Upper lobe of left lung (tissue), 6 donors: ENCODE results near the gene SVBP. TPM values are rescaled to one million over a fixed set of nuclear protein-coding genes. Genes with fewer than 3 reads are reported as not detected.

ENCODE experiments used
- ATAC-seq, 2 donors: fragments of 200-7000 bp; cut with Tn5 transposase; one replicate each; pipeline ENCODE4 v1.9.1; 2022; ENCODE audit warnings: mild to moderate bottlenecking in 2 of 2, moderate library complexity in 2 of 2; ENCODE audit not compliant: low FRiP score in 2 of 2
- DNase-seq, 2 donors: peaks; one replicate each; pipeline ENCODE4 v3.0.0-alpha.2; 2019 to 2020
- H3K27ac ChIP-seq, 4 donors: fragments of 200-600 bp; sonication (generic); one replicate each; pipeline ENCODE4 v1.5.1; 2016 to 2019
- H3K27me3 ChIP-seq, 4 donors: fragments of 200-600 bp; sonication (generic); one replicate each; pipeline ENCODE4 v1.5.1; 2017 to 2019
- H3K36me3 ChIP-seq, 4 donors: fragments of 200-600 bp; sonication (generic); one replicate each; pipeline ENCODE4 v1.5.1; 2016 to 2019
- H3K4me1 ChIP-seq, 4 donors: fragments of 200-600 bp; sonication (generic); one replicate each; pipeline ENCODE4 v1.5.1; 2018 to 2019
- H3K4me3 ChIP-seq, 4 donors: fragments of 200-600 bp; sonication (generic); one replicate each; pipeline ENCODE4 v1.5.1; 2017 to 2019; ENCODE audit warnings: mild to moderate bottlenecking in 2 of 4, moderate library complexity in 1 of 4
- H3K9me3 ChIP-seq, 4 donors: fragments of 200-600 bp; sonication (generic); one replicate each; pipeline ENCODE4 v1.5.1; 2018 to 2019
- EP300 ChIP-seq, 4 donors: sonication (generic); formaldehyde crosslinking; IDR thresholded peaks; one replicate each; pipeline ENCODE4 v1.5.1; 2017; ENCODE audit warnings: antibody characterized with exemption in 4 of 4, control low read depth in 2 of 4
- POLR2A ChIP-seq, 4 donors: fragments of 450-650 bp; IDR thresholded peaks; one replicate each; pipeline ENCODE4 v1.5.1; 2016 to 2017; ENCODE audit warnings: antibody characterized with exemption in 4 of 4, mild to moderate bottlenecking in 2 of 4
- POLR2AphosphoS5 ChIP-seq, 2 donors: sonication (generic); formaldehyde crosslinking; IDR thresholded peaks; one replicate each; pipeline ENCODE4 v1.5.1; 2017; ENCODE audit warnings: antibody characterized with exemption in 2 of 2
- WGBS, 2 donors: methylation state at CpG; one replicate each; pipeline ENCODE4 v1.1.5; 2017 to 2018; 5-methylcytosine and 5-hydroxymethylcytosine counted together
- total RNA-seq, 6 donors: library from RNA; depleted of rRNA in 4 of 6; stranded (reverse); fragments of >200 nt in 4 of 6; gene quantifications; one replicate each; pipeline versions ENCODE4 v1.1.0 to v1.2.1, GENCODE V29; 2016 to 2021
- TF ChIP-seq, protein P1 (sequence below), 6 experiments: fragments of 450-650 bp in 4 of 6; fragments of 200-600 bp in 2 of 6; sonication (generic) in 2 of 6; IDR thresholded peaks; one replicate each; pipeline ENCODE4 v1.5.1; 2016 to 2019; ENCODE audit warnings: antibody characterized with exemption in 6 of 6
- donor health status: DM: no; HTN: no; CAD: no; lungs with moderate emphysema.
- donor health status: DM: no; HTN: yes; CAD: no; lungs with severe emphysema.

Gene SVBP
- total RNA-seq, 6 donors from 2014 or later: 5.9 to 32.5 (median 15.4) TPM

DNA sequence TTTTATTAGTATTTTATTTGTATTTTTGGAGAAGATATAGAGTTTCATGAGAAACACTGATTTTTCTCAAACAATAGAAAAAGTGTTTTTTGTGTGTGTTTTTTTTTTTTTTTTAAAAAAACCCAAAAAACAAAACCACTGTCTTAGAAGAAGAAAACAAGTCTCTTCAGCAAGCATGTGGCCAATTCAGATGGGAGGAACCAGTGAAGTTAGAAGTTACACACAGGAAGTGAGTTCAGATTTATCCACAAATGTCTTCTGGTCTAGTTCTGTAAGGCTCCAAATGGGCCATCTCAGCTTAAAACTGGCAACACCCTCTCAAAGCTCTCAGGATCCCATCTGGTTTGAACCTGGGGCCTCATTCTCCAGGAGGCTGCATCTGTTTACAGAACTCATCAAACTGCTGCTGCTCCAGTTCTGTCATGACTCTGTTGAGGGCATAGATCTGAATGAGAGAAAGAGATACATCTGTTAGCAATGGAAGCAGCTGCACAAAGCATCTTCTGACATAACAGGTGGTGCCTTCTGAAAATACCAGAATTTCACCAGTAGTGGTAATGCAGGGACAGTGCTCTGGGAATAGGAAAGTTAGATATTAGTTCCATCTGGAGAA, 10.0 kb downstream of the SVBP start:
- Histone ChIP-seq H3K27me3 (no peaks in the 10 kb centered on the region), H3K4me3 (no peak overlapping the region), H3K27ac (no peak overlapping the region), H3K36me3 (peaks cover 0 to 18% (median 2%) of the 10 kb centered on the region in 4 donors), H3K4me1 (no peaks in the 10 kb centered on the region), H3K9me3 (no peaks in the 10 kb centered on the region)
- TF ChIP-seq EP300 (IDR thresholded peaks at IDR 0.05): no peak
- TF ChIP-seq, protein P1, sequence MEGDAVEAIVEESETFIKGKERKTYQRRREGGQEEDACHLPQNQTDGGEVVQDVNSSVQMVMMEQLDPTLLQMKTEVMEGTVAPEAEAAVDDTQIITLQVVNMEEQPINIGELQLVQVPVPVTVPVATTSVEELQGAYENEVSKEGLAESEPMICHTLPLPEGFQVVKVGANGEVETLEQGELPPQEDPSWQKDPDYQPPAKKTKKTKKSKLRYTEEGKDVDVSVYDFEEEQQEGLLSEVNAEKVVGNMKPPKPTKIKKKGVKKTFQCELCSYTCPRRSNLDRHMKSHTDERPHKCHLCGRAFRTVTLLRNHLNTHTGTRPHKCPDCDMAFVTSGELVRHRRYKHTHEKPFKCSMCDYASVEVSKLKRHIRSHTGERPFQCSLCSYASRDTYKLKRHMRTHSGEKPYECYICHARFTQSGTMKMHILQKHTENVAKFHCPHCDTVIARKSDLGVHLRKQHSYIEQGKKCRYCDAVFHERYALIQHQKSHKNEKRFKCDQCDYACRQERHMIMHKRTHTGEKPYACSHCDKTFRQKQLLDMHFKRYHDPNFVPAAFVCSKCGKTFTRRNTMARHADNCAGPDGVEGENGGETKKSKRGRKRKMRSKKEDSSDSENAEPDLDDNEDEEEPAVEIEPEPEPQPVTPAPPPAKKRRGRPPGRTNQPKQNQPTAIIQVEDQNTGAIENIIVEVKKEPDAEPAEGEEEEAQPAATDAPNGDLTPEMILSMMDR (IDR thresholded peaks at IDR 0.05): no peak
- TF ChIP-seq POLR2A (IDR thresholded peaks at IDR 0.05): no peak
- TF ChIP-seq POLR2AphosphoS5 (IDR thresholded peaks at IDR 0.05): no peak
- no peak for DNase-seq
- ATAC-seq: no peak

DNA sequence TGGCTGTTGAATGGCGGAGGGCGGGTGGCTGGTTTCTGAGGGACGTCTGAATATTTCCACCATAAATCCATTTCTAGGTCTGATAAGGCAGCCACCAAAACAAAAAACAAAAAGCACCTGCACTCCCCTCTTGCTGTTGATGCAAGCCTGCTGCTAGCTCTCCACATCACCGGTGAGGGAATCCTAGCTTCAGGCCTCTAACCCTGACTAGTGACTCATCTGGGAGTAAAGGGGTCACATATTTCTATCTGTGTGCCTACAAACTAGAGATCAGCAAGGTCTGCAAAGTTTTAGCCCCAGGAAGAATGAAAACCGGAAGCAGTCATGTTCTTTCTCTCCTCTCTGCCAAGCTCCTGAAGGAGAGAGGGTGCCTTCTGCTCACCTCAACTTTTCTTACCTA, 10.6 kb downstream of the SVBP start:
- peaks cover 0 to 18% (median 2%) of the 10 kb centered on the region in 4 donors for H3K36me3 ChIP-seq
- H3K27ac ChIP-seq: no peak overlapping the region
- H3K9me3 ChIP-seq: no peaks in the 10 kb centered on the region
- ATAC-seq: no peak
- H3K4me3 ChIP-seq: no peak overlapping the region
- TF ChIP-seq POLR2AphosphoS5 (IDR thresholded peaks at IDR 0.05) (no peak), POLR2A (IDR thresholded peaks at IDR 0.05) (no peak), EP300 (IDR thresholded peaks at IDR 0.05) (no peak)
- TF ChIP-seq, protein P1 (IDR thresholded peaks at IDR 0.05): no peak
- WGBS, 2 donors: 94 to 97% methylated on average over 5 of the region's 5 CpGs
- H3K4me1 ChIP-seq: no peaks in the 10 kb centered on the region
- H3K27me3 ChIP-seq: no peaks in the 10 kb centered on the region
- DNase-seq: no peak

DNA sequence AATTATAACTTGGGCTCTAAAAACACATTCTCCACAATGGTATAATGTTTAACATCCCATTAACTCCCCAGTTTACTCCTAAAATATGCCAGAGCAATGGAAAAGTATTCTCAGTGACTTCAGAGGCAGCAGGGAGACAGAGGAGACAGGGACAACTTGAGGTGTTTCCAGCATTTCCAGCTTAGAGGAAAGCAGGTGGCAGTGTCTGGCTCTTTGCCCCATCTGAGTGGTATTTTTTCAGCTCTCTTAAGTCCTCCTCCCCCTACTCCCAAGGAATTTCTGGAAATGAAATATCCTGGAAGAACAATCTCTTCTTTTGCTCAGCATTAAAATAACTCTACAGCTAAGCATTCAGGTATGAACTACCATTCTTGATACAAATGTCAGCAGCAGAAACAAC, 11.0 kb downstream of the SVBP start:
- Histone ChIP-seq H3K4me3 (no peak overlapping the region), H3K27ac (no peak overlapping the region), H3K27me3 (no peaks in the 10 kb centered on the region), H3K9me3 (no peaks in the 10 kb centered on the region), H3K4me1 (no peaks in the 10 kb centered on the region), H3K36me3 (peaks cover 0 to 16% (median 2%) of the 10 kb centered on the region in 4 donors)
- no peak for TF ChIP-seq POLR2AphosphoS5 (IDR thresholded peaks at IDR 0.05)
- TF ChIP-seq EP300 (IDR thresholded peaks at IDR 0.05): no peak
- TF ChIP-seq POLR2A (IDR thresholded peaks at IDR 0.05): no peak
- TF ChIP-seq, protein P1 (IDR thresholded peaks at IDR 0.05): no peak
- ATAC-seq: no peak
- DNase-seq: no peak

DNA sequence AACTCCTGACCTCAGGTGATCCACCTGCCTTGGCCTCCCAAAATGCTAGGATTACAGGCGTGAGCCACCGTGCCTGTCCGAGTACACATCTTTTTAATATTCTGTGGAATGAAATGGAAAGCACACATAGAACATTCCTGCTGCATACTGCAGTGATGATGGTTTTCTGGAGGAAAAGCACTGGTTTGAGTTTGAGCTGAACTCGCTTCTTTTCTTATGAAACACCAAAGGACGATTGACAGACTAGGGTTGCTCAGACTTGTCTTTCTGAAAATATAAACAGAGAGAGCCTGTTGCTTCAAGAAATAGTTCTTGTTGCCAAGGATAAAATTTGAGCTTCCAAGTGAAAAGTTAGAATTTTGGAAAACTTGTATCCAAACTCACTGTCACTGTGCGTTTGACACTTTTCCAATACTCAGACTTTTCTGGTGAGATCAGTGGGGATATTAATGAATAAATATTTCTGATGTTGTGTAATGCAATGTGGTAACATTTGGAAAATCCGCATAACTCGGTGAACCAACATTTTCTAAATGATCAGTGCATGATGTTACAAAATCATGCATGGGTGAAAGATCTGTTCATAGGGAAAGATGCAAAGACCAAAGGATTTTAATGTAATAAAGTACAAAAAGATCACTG, 15.2 kb downstream of the SVBP start:
- H3K9me3 ChIP-seq: no peaks in the 10 kb centered on the region
- TF ChIP-seq, protein P1 (IDR thresholded peaks at IDR 0.05): no peak
- TF ChIP-seq POLR2A (IDR thresholded peaks at IDR 0.05) (no peak), EP300 (IDR thresholded peaks at IDR 0.05) (no peak), POLR2AphosphoS5 (IDR thresholded peaks at IDR 0.05) (no peak)
- H3K27ac ChIP-seq: no peak overlapping the region
- 77 to 81% methylated on average over 8 of the region's 8 CpGs for WGBS, 2 donors
- no peaks in the 10 kb centered on the region for H3K27me3 ChIP-seq
- DNase-seq (no peak), ATAC-seq (peak in 1 of 2 donors; percentile 87)
- peaks cover 0 to 5% (median 0%) of the 10 kb centered on the region in 4 donors for H3K36me3 ChIP-seq
- H3K4me1 ChIP-seq: no peaks in the 10 kb centered on the region
- H3K4me3 ChIP-seq: no peak overlapping the region

DNA sequence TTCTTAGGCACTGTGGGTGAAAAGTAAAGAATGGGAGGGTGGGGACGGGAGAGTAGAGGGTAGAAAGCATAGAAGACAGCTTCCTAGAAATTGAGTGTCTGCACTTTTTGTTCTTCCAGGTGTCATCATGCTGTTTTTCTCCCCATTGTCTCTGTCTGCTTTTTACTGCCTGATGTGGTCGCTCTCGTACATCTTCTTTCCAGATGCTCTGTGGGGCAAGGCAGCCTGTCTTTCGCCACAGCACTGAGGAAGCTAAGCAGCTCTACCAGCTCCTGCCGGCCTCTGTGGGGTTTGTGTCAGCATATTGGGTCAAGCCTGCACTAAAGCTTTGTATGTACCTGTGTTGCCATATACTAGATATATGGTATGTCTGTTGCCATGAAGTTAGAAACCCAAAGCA, 19.2 kb downstream of the SVBP start:
- Histone ChIP-seq H3K27ac (no peak overlapping the region), H3K36me3 (no peaks in the 10 kb centered on the region), H3K4me1 (no peaks in the 10 kb centered on the region), H3K27me3 (no peaks in the 10 kb centered on the region), H3K9me3 (no peaks in the 10 kb centered on the region), H3K4me3 (no peak overlapping the region)
- ATAC-seq (no peak), DNase-seq (no peak)
- WGBS, 2 donors: 82 to 85% methylated on average over 5 of the region's 5 CpGs
- TF ChIP-seq POLR2AphosphoS5 (IDR thresholded peaks at IDR 0.05) (no peak), EP300 (IDR thresholded peaks at IDR 0.05) (no peak), POLR2A (IDR thresholded peaks at IDR 0.05) (no peak)
- TF ChIP-seq, protein P1 (IDR thresholded peaks at IDR 0.05): no peak
